Activated CD4-positive, alpha-beta T cell treated with anti-CD3 and anti-CD28 coated beads, Interleukin-10, Interleukin-2, amounts not matched to agents 100 ng/mL and 50 ng/mL, durations not matched to agents 16 hours and 8 hours (primary cell): ENCODE measurements around the gene SPOCK1.
A peak's percentile ranks its signal among the peaks of the same experiment; 100 is the strongest.

Experiments used
- DNase-seq: peaks from one replicate; pipeline ENCODE4 v3.0.0-alpha.2; 2020

Gene SPOCK1

GRCh38 chr5:137491121-137491520, 8.0 kb downstream of the SPOCK1 start:
- DNase-seq: no peak

- DNase-seq: no peak
These were observed 8.5 kb downstream of the SPOCK1 start for GRCh38 chr5:137490591-137490990.

- DNase-seq: no peak
These were observed 10.2 kb downstream of the SPOCK1 start for GRCh38 chr5:137488974-137489373.

GRCh38 chr5:137488516-137488915, 10.6 kb downstream of the SPOCK1 start:
- DNase-seq: no peak

- no peak for DNase-seq
These were observed 11.5 kb downstream of the SPOCK1 start for GRCh38 chr5:137487600-137487999.

- DNase-seq: no peak
These were observed 12.4 kb downstream of the SPOCK1 start for GRCh38 chr5:137486707-137487106.

GRCh38 chr5:137481596-137481995, 17.5 kb downstream of the SPOCK1 start:
- DNase-seq: no peak

GRCh38 chr5:137478043-137478442, 21.1 kb downstream of the SPOCK1 start:
- no peak for DNase-seq

- DNase-seq: no peak
These were observed 28.3 kb downstream of the SPOCK1 start for GRCh38 chr5:137470921-137471220.

- DNase-seq: no peak
These were observed 28.8 kb downstream of the SPOCK1 start for GRCh38 chr5:137470111-137470920.

GRCh38 chr5:137466889-137467288, 32.2 kb downstream of the SPOCK1 start:
- DNase-seq: no peak

- no peak for DNase-seq
These were observed 33.2 kb downstream of the SPOCK1 start for GRCh38 chr5:137465930-137466329.

GRCh38 chr5:137462816-137463520, 36.2 kb downstream of the SPOCK1 start:
- no peak for DNase-seq

- no peak for DNase-seq
These were observed 36.9 kb downstream of the SPOCK1 start for GRCh38 chr5:137462265-137462590.

- no peak for DNase-seq
These were observed 37.5 kb downstream of the SPOCK1 start for GRCh38 chr5:137461391-137462264.

GRCh38 chr5:137454671-137455070, 44.5 kb downstream of the SPOCK1 start:
- DNase-seq: no peak

- peak; percentile 14 for DNase-seq
These were observed 45.5 kb downstream of the SPOCK1 start for GRCh38 chr5:137453483-137454080.

- no peak for DNase-seq
These were observed 48.4 kb downstream of the SPOCK1 start for GRCh38 chr5:137450759-137451158.

GRCh38 chr5:137448868-137449267, 50.3 kb downstream of the SPOCK1 start:
- no peak for DNase-seq

- no peak for DNase-seq
These were observed 52.5 kb downstream of the SPOCK1 start for GRCh38 chr5:137446615-137447014.

- no peak for DNase-seq
These were observed 53.0 kb downstream of the SPOCK1 start for GRCh38 chr5:137446151-137446550.

- no peak for DNase-seq
These were observed 56.5 kb downstream of the SPOCK1 start for GRCh38 chr5:137442660-137443059.

- no peak for DNase-seq
These were observed 57.6 kb downstream of the SPOCK1 start for GRCh38 chr5:137441476-137441875.
